NAMALWA (cell line): ENCODE measurements around the gene CCDC120.

ENCODE experiments used
- DNase-seq: peaks from one replicate; pipeline ENCODE4 v3.0.0-alpha.2; 2015; ENCODE audit warnings: low spot score

Gene CCDC120

DNA sequence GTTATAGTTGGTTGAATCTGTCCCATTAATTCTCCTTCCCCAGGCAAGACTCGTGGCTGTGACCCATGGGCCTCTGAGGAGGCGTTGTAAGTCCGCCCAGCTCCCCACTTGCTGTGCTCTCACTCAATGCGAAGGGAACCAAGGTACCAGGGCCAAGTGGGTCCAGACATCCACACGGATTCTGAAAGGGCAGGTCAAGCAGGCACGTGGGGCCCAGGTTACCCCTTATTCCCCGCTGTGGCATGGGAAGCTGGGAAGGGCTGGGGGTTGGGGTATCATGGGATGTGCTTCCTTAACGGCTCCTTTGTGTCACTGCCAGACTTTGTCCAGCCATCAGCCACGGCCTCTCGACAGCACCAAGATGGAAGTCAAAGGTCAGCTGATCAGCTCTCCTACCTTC, 3.1 kb downstream of the CCDC120 start:
- DNase-seq, result no peak

DNA sequence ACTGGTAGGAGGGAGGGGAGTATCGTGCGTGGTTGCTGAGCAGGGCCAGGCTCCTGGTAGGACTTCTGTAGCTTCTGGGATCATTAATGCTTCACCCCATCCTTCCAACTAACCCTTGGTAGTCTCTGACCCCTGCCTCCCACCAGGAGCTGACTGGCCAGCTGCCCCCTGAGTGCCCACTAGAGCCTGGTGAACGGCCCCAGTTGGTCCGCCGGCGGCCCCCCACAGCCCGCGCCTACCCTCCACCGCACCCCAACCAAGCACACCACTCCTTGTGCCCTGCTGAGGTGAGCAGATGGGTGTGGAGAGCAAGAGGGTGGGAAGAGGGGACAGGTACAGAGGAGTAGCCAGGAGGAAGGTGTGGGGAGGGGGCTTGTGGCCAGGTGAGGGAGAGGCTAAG, 4.9 kb downstream of the CCDC120 start:
- no peak for DNase-seq

DNA sequence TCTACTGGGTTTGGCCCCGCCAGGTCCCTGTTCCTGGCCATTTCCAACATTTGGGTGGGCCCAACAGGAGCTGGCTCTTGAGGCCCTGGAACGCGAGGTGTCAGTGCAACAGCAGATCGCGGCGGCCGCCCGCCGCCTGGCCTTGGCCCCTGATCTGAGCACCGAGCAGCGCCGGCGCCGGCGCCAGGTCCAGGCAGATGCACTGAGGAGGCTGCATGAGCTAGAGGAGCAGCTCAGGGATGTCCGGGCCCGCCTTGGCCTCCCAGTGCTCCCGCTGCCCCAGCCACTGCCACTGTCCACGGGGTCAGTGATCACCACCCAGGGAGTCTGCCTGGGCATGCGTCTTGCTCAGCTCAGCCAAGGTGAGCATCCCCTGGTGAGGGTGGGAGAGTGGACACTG, 5.5 kb downstream of the CCDC120 start:
- DNase-seq, result no peak

DNA sequence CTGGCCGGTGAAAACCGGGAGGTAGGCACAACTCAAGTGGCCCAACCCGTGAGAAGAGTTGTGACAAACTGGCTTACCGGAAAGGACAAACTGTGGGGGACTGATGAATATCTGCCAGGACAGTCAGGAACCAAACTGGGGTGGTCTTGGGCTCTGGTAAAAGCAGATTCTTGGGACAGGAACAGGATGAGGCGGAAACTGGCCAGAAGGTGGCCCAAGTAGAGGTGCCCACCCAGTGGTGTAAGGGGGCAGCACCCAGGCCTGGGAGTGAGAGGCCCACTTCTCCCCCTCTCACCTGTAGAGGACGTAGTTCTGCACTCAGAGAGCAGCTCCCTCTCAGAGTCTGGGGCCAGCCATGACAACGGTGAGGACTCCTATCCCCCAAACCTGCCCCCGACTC, 5.9 kb downstream of the CCDC120 start:
- no peak for DNase-seq

DNA sequence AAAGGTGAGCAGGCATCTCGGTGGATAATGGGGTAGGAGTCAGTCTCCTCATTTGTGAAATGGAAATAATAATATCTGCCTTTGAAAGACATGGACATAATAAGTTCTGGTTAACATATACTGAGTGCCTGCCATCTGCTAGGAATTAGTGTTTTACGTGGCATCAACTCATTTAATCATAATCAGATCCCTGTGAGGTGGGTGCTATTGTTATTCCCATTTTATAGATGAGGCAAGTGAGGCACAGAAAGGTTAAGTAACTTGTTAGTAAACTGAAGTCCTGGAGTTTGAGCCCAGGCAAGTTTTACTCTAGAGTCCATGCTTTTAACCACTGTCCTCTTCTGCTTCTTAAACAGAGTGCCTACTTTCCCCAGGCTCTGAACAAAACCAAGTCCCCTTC, 7.5 kb downstream of the CCDC120 start:
- DNase-seq, result no peak

DNA sequence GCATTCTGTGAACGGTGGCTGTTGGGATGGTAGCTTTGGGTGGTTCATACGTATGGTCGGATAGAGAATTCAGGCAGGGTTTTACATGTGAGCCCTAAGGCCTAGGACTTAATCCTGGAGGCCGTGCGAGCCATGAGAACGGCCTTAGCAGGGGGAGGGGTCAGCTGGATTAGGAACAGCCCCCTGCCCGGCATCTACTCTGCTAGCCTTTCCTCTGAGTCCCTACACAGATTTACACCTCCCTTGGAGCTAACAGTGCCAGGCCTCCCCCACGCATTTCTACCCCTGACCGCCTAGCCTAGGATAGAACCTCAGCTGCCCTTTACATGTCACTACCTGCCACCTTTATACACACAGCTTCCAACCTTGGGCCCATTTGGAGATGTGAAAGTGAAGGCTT, 7.9 kb downstream of the CCDC120 start:
- no peak for DNase-seq

DNA sequence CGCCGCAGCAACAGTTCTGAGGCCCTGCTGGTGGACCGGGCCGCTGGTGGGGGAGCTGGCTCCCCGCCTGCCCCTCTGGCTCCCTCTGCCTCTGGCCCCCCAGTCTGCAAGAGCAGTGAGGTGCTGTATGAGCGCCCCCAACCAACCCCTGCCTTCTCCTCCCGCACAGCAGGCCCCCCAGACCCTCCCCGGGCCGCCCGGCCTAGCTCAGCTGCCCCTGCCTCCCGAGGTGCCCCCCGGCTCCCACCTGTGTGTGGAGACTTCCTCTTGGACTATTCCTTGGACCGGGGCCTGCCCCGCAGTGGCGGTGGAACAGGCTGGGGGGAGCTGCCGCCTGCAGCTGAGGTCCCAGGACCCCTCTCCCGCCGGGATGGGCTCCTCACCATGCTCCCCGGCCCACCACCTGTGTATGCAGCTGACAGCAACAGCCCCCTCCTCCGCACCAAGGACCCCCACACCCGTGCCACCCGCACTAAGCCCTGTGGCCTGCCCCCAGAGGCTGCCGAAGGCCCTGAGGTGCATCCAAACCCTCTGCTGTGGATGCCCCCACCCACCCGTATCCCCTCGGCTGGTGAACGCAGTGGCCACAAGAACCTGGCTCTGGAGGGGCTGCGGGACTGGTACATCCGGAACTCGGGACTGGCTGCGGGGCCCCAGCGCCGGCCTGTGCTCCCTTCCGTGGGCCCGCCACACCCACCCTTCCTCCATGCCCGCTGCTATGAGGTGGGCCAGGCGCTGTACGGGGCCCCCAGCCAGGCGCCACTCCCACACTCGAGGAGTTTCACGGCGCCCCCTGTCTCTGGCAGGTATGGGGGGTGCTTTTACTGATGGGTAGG, 8.7 kb downstream of the CCDC120 start:
- no peak for DNase-seq

DNA sequence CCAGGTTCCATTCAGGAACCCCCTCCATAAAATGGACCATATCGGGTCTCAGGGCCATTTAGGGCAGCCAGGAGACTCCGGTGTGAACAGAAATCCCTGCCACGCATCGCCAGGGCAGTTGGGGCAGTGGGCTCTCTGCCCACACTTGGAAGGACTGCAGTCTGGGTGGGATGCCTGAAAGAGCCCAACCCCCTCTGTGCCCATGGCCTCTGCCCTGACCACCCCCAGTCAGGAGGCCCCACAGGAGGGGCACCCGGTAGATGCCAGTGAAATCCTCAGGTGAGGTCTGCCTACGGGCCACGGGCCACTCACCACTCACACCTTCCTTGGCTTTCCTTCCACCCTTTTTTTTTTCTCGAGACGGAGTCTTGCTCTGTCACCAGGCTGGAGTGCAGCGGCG, 10.2 kb downstream of the CCDC120 start:
- no peak for DNase-seq

DNA sequence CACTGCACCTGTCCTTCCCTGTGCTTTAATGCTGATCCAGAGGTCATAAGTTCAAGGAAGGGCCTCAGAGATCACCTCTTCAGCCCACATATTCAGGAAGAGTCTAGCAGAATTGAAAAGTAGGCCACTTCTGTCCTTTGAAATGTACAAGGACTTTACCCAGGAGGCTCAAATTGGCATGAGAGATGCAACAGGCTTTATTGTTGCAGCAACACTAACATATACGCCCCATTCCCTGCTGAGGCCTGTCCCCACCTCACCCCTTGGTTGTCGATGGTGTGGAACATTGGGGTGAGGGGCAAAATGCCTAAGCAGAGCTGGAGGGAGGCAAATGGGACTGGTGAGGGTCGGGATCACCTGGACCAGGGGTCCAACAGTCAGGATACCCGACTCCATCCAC, 12.2 kb downstream of the CCDC120 start:
- no peak for DNase-seq

DNA sequence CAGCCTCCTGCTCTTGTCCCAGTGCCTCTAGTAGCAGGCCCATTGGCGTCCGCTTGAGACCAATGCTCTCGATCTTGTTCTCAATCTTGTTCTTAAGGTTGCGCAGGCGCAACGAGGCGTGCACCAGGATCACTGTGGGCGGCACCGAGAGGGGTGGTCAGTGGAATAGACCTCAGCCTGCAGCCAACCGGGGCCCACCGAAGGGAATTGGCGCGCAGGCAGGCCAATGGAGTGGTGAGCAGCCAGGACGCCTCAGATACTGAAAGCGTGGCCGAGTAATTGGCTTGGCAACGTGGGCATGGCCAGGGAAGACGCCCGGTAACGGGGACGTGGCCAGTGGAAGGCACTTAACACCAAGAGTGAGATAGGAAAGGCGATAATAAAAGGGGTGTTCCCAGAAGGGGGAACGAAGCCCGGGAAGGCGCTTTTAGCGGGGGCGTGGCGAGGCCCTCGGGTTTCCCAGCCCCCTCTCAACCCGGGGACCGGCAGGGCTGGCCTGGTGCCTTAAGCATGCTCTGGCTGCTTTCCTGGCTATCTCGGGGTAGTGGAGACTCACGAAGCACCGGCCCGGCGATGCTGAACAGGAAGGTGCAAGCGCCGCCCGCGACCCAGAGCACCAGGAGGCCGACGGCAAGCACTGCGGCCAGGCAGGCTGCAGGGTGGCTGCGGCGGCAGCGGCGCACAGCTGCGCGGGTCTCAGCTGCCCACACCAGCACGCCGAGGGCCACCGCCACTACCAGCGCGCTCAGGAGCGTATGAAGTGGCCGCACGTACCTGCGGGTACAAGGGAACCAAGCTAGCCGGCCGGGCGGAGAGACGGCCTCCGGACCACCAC, 13.3 kb downstream of the CCDC120 start:
- DNase-seq, result no peak

DNA sequence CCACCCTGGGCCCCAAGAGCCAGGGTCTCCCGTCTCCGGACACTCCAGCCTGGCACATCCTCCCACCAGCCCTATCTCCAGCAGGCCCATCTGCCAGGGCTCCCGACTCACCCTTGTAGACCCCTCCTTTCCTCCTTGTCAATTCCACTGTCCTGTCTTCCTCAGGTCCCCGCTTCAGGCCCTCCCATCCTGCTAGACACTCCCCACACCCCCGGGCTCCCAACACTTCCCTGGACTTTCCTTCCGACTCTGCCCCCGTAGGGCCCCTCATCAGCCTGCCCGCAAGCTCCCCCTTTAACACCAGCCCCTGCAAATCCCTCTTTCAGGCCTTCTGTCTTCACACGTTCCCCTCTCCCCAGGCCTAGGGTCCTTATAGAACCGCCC, 13.9 kb downstream of the CCDC120 start:
- DNase-seq, result no peak

DNA sequence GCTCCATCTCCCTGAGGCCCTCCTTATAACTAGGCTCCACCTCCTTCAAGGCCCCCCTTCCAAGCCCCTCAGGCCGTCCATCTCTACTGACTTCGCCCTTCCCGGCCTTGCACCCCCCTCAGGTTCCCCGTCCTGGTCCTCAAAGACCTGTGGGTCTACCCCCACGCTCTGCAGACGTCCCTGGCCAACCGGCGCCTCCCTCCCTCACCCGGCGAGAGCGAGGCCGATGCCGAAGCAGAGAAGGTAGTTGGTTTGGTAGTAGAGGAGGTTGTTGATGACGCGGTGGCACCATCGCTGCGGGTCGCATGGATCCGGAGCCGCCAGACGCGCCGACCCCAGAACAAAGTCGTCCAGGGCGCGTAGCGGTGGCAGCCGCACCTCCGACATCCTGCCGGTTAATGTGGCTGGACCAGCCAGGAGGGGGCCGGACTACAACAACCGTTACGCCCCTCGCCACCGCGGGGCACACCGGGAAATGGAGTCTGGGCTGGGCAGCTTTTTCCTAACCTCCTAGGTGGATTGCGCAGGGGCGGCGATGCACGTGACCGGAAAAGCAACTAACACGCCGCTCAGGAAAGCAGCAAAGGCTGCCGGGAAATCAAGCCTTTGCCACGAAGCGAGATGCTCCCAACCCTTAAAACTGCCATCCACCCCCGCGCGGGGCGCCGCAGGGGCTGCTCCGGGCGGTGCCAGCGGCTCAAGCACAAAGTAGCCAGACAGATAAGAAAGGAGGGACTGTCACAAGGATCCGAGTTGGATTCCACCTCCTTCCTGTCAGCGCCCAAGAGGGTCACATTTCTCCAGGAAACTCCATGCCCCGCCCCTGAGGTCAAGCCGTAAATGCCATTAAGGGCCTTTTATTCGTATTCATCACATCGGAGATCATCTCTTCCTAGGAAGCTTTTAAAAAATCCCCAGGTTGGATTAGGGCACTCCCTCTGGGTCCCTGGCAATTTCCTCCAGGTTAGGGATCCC, 15.1 kb downstream of the CCDC120 start, which contains the start of gene PRAF2:
TSS of gene PRAF2 (minus strand) at position 402 of the 975 bp plus-strand sequence. CDS start at position 387, 15 bp downstream.
- peak; percentile 89 for DNase-seq

DNA sequence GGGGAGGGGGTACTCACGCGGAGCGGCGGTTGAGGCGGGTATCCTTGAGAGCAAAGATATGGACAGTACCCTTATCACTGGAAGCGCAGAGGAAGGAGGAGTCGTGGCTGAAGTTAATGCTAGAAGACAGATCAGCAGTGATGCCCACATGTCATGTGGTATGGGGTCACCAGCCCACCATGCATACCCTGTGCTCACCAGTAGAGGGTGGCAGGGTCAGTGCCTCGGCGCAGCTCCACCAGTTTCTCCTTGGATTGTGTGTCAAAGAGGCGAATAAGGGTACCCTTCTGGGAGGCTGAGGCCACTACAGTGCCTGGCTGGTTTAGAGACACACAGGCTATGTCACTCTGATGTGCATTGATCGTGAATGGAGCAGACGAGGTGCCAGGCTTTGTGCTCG, 16.5 kb downstream of the CCDC120 start:
- DNase-seq, result no peak

DNA sequence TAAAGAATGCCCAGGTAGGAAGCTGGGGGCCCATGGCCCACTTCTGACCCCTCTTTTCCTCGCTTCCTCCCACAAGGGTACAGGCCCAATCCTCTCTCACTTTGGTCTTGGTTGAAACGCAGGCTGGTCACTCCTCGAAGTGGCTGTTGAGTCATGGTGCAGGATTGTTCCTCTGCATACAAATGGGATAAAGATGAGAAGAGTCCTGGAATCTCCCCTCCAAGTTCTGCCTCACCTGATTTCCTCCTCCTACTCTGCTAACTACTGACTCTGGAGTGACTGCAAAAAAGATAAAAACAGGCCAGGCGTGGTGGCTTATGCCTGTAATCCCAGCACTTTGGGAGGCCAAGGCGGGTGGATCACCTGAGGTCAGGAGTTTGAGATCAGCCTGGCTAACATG, 19.1 kb downstream of the CCDC120 start:
- no peak for DNase-seq

DNA sequence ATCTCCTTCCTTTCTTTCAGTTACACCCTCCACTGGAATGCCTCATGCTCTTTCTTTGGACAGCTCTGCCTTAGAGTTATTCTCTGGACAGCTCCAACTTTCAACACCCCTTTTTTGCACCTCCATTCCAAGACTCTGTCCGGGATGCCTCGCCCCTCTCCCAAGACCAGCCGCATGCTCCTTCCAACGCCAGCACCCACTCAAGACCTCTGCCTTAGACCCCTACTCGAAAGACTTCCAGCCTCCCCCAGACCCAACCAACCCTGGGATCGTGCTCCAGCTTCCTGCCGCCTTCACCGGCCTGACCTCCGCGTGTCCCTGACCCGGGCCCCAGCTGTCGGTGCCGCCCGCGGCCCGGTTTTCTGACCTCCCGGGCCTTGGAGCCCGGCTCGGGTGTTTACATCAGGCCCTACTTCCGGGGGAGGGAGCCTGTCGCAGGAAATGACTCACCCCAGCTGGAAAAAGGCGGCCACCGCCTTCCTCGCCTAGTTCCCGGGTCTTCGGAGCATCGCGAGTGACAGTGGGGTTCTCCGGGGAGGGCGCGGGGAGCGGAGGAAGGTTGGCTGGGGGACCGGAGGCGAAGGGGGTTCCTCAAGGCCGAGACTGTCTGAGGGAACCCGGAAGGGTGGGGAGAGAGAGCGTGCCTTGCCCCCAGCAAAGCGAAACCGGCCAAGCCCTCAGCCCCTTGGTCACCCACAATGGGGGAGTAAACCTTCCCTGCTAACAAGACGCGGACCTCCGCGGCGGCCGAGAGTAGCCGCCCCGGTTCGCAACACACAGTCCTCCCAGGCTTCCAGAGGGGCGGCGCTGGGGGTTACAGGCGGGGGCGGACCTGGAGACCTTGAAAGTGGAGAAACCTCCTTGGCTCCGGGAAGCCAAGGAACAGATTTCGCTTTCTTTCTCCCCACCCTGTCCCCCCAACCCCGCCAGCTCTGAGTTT, 21.0 kb downstream of the CCDC120 start, which contains the start of gene WDR45:
TSS of gene WDR45 (minus strand) at position 399 of the 940 bp plus-strand sequence. CDS start 1,792 bp downstream, outside the sequence.
- DNase-seq, result peak; percentile 63

DNA sequence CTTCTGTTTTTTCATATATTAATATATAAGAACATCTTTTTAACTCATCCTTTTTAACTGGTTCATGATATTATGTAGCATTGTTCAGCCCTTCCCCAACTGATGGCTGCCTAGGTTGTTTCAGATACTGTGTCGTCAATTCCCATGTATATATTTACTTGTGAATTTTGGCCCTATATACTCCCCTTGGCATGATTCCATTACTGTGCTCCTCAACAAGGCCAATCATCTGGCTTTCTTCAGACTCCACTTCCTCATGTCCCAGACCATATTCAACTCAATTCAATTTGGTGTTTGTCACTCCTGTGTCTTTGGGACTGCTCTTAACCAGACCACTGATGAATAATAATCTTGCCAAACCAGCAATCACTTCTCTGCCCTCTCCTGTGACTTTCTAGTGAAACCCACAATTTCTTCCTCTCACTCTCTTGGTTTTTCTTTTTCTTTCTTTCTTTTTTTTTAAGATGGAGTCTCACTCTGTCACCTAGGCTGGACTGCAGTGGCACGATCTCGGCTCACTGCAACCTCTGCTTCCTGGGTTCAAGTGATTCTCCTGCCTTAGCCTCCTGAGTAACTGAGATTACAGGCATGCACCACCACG, 23.6 kb downstream of the CCDC120 start:
- DNase-seq, result no peak

DNA sequence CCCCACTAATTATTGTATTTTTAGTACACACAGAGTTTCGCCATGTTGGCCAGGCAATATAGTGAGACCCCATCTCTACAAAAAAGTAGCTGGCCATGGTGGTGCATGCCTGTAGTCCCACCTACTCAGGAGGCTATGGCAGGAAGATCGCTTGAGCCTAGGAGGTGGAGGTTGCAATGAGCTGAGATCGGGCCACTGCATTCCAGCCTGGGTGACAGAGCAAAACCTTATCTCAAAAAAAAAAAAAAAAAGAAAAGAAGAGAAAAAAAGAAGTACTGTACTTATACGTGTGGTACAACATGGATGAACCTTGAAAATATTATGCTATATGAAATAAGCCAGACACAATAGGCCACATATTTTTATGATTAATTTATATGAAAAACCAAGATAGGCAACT, 30.8 kb downstream of the CCDC120 start:
- DNase-seq, result no peak

DNA sequence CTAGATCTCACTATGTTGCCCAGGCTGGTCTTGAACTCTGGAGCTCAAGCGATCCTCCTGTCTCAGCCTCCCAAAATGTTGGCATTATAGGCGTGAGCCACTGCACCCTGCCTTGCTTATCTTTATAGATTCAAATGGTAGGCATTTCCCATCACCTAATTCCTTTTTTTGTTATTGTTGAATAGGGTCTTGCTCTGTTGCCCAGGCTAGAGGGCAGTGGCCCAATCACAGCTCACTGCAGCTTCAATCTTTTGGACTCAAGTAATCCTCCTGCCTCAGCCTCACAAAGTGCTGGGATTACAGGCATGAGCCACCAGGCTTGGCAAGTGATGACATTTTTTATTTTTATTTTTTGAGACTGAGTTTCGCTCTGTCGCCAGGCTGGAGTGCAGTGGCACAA, 37.6 kb downstream of the CCDC120 start:
- no peak for DNase-seq

DNA sequence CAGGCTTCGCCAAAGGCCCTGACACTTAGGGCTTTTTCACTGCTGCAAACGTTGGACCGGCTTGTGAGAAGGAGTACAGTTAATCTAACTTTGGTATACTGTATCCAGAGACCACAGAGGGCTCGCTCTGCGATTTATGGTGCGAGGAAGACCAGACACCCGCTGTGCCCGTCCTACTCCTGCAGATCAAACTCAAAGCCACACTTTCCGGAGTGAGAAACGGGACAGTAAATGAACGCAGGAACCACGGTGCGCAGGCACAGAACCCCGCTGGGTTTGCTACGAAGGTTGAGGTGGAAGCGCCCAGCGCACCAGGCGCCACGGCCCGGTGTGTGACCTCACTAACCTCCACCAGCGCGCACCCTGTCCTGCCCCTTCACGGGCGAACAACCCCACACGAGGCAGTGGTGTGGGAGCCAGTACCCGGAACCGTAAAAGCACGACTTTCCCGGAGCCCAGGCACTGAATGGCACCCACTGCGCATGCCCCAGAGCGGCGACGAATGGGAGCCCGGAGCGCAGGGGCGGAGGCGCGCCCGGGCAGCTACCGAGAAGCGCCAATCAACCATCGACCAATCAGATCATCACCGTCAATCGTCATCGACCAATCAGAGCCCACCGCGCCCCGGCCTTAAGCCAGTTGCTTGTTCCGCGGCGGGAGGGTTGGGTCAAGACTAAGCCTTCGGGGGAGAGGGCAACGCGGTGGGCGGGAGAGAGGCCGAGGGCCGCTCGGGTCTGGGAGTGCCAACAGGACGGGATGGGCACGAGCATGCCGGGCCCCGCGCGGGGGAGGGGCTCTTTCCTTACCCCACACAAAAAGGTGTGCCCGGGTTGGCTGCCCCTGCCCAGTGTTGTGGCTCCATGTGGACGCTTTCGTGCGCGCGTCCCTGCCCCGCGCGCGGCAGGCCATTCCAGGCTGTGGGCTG, 42.2 kb downstream of the CCDC120 start:
- peak; percentile 93 for DNase-seq
